ENCODE data around the gene TACO1.

TACO1 gene

GRCh38 chr17:63633742-63634141, 33.0 kb downstream of the TACO1 start:
- Histone ChIP-seq H3K4me3 (ENCODE audit: low read depth, low read length) (no peak overlapping the region), H3K36me3 (ENCODE audit: control insufficient read depth in 2 of 2, insufficient read depth in 1 of 2, low read length in 2 of 2) (peaks cover 10 to 58% of the 10 kb centered on the region in 2 experiments), H3K9me3 (ENCODE audit: control insufficient read depth, insufficient read depth, low read depth, low read length) (no peaks in the 10 kb centered on the region), H3K4me1 (ENCODE audit: control insufficient read depth, insufficient read depth, low read length) (peaks cover 6% of the 10 kb centered on the region), H3K27ac (ENCODE audit: extremely low read depth, low read depth, low read length) (no peak overlapping the region)
- ChIA-PET POLR2A (interaction anchor here (3.2 kb wide), 1 partner anchor 11 kb away, joined by 16 read pairs; the partner anchor contains the start of gene MAP3K3), CTCF (interaction anchor here (0.6 to 2.6 kb wide), 7 partner anchors 8 to 1971 kb away, joined by 3 to 12 read pairs (median 4); no protein-coding TSS in a partner anchor)
- TF ChIP-seq MYNN (tag by site-specific recombination; IDR thresholded peaks at IDR 0.05; ENCODE audit: borderline replicate concordance) (no peak), ZBTB21 (tag by site-specific recombination; IDR thresholded peaks at IDR 0.05) (no peak), ZNF184 (tag by site-specific recombination; IDR thresholded peaks at IDR 0.05) (no peak), ZNF132 (tag by site-specific recombination; IDR thresholded peaks at IDR 0.05; ENCODE audit: borderline replicate concordance) (no peak), GLI4 (tag by site-specific recombination; IDR thresholded peaks at IDR 0.05) (no peak), ZNF140 (tag by site-specific recombination; IDR thresholded peaks at IDR 0.05) (no peak), ZNF239 (tag by site-specific recombination; IDR thresholded peaks at IDR 0.05) (no peak), ZNF324 (tag by site-specific recombination; IDR thresholded peaks at IDR 0.05) (no peak), SP7 (tag by site-specific recombination; IDR thresholded peaks at IDR 0.05) (no peak), KLF8 (tag by site-specific recombination; IDR thresholded peaks at IDR 0.05) (no peak)

- H3K27ac ChIP-seq (ENCODE audit: extremely low read depth, low read depth, low read length), result no peak overlapping the region
- no peaks in the 10 kb centered on the region for H3K9me3 ChIP-seq (ENCODE audit: control insufficient read depth, insufficient read depth, low read depth, low read length)
- peaks cover 3% of the 10 kb centered on the region for H3K4me1 ChIP-seq (ENCODE audit: control insufficient read depth, insufficient read depth, low read length)
- ChIA-PET POLR2A (interaction anchor here (1.1 to 3.2 kb wide), 2 partner anchors 12 to 41 kb away, joined by 3 to 16 read pairs; partner anchors contain the start of gene MAP3K3), CTCF (interaction anchor here (0.7 to 2.6 kb wide), 5 partner anchors 9 to 149 kb away, joined by 3 to 12 read pairs (median 5); no protein-coding TSS in a partner anchor)
- TF ChIP-seq ZNF341 (tag by site-specific recombination; IDR thresholded peaks at IDR 0.05; ENCODE audit: low read depth) (no peak), ZNF558 (tag by site-specific recombination; IDR thresholded peaks at IDR 0.05) (no peak), ZNF266 (tag by site-specific recombination; IDR thresholded peaks at IDR 0.05; ENCODE audit: low read depth) (no peak), PRDM6 (tag by site-specific recombination; IDR thresholded peaks at IDR 0.05) (no peak), ZNF530 (tag by site-specific recombination; IDR thresholded peaks at IDR 0.05; ENCODE audit: low read depth) (no peak), ZNF449 (tag by site-specific recombination; IDR thresholded peaks at IDR 0.05) (no peak), ZNF596 (tag by site-specific recombination; IDR thresholded peaks at IDR 0.05) (no peak), ZNF580 (tag by site-specific recombination; IDR thresholded peaks at IDR 0.05) (no peak), ZNF621 (tag by site-specific recombination; IDR thresholded peaks at IDR 0.05) (no peak), ZSCAN30 (tag by site-specific recombination; IDR thresholded peaks at IDR 0.05) (no peak), GLIS2 (tag by site-specific recombination; IDR thresholded peaks at IDR 0.05) (no peak), ZNF544 (tag by site-specific recombination; IDR thresholded peaks at IDR 0.05) (no peak), ZBTB6 (tag by site-specific recombination; IDR thresholded peaks at IDR 0.05) (no peak), RBAK (tag by site-specific recombination; IDR thresholded peaks at IDR 0.05) (no peak), TCF7L2 (IDR thresholded peaks at IDR 0.05; ENCODE audit: borderline replicate concordance, low read depth, low read length) (no peak)
- H3K4me3 ChIP-seq (ENCODE audit: low read depth, low read length), result no peak overlapping the region
- H3K36me3 ChIP-seq (ENCODE audit: control insufficient read depth in 2 of 2, insufficient read depth in 1 of 2, low read length in 2 of 2), result peaks cover 10 to 58% of the 10 kb centered on the region in 2 experiments
These were observed 33.5 kb downstream of the TACO1 start for GRCh38 chr17:63634163-63634562.
